Natural killer cell (primary cell): ENCODE measurements around the gene NEK5. TPM values are rescaled to one million over a fixed set of nuclear protein-coding genes. Genes with fewer than 3 reads are reported as not detected.
"Not testable (repeated sequence)": the region's sequence is repeated elsewhere in the genome, so short reads cannot be mapped to it uniquely, and the experiment has no call there.

Experiments used
- ATAC-seq, 3 donors: fragments of 150-1000 bp in 2 of 3; fragments of 200-7000 bp in 1 of 3; cut with Tn5 transposase; 1 replicate in 1 of 3; 2 replicates in 2 of 3; pipeline ENCODE4 v1.10.0; 2021; ENCODE audit warnings: mild to moderate bottlenecking in 2 of 3, moderate library complexity in 2 of 3
- DNase-seq, 2 donors: peaks; one replicate each; pipeline versions ENCODE4 v3.0.0 to v3.0.0-alpha.2; 2013 to 2021; ENCODE audit warnings: mixed read lengths in 1 of 2
- H3K27ac ChIP-seq: one replicate; pipeline ENCODE4 v1.5.1; 2013; ENCODE audit warnings: mild to moderate bottlenecking, low read length
- H3K27me3 ChIP-seq: one replicate; pipeline ENCODE4 v1.6.1; 2013; ENCODE audit warnings: low read length; ENCODE audit not compliant: control insufficient read depth, insufficient read depth
- H3K36me3 ChIP-seq: one replicate; pipeline ENCODE4 v1.6.1; 2013; ENCODE audit warnings: low read length; ENCODE audit not compliant: control insufficient read depth, insufficient read depth
- H3K4me1 ChIP-seq: one replicate; pipeline ENCODE4 v1.6.1; 2013; ENCODE audit warnings: low read length; ENCODE audit not compliant: control insufficient read depth, insufficient read depth
- H3K4me3 ChIP-seq: one replicate; pipeline ENCODE4 v1.5.1; 2013; ENCODE audit warnings: low read length
- H3K9me3 ChIP-seq: one replicate; pipeline ENCODE4 v1.6.1; 2013; ENCODE audit warnings: low read length; ENCODE audit not compliant: control insufficient read depth, insufficient read depth
- H3K27ac Mint-ChIP-seq, 2 donors: one replicate each; pipeline ENCODE4 v1.8.0; 2022; ENCODE audit warnings: mild to moderate bottlenecking in 2 of 2, mixed read lengths in 2 of 2, moderate library complexity in 1 of 2
- H3K27me3 Mint-ChIP-seq, 2 donors: one replicate each; pipeline ENCODE4 v1.8.0; 2022; ENCODE audit warnings: low read depth in 2 of 2, mixed read lengths in 2 of 2
- H3K36me3 Mint-ChIP-seq: one replicate; pipeline ENCODE4 v1.8.0; 2022; ENCODE audit warnings: mixed read lengths
- H3K4me1 Mint-ChIP-seq, 2 donors: one replicate each; pipeline ENCODE4 v1.8.0; 2022; ENCODE audit warnings: mixed read lengths in 2 of 2
- H3K4me3 Mint-ChIP-seq: one replicate; pipeline ENCODE4 v1.8.0; 2022; ENCODE audit warnings: mild to moderate bottlenecking, moderate library complexity, mixed read lengths
- H3K9me3 Mint-ChIP-seq, 2 donors: one replicate each; pipeline ENCODE4 v1.8.0; 2022; ENCODE audit warnings: mixed read lengths in 2 of 2
- WGBS: methylation state at CpG from one replicate; pipeline ENCODE4 v1.1.7; 2013; ENCODE audit warnings: missing lambda C conversion rate; ENCODE audit not compliant: insufficient coverage; 5-methylcytosine and 5-hydroxymethylcytosine counted together
- intact Hi-C: fragments of 100-400 bp; cut with micrococcal nuclease; formaldehyde crosslinking; loops from one replicate; pipeline ENCODE4 v1.14.2; 2022
- total RNA-seq, 4 donors: library from RNA; stranded (reverse); fragments of 120-200 nt in 1 of 4; gene quantifications; one replicate each; pipeline versions ENCODE4 v1.2.3 to v1.2.4, GENCODE V29; 2013 to 2022
- TF ChIP-seq, protein P1 (sequence below): fragments of 200-600 bp; IDR thresholded peaks from one replicate; pipeline ENCODE4 v1.8.0; 2022; ENCODE audit warnings: antibody characterized with exemption

NEK5 gene
- total RNA-seq, 3 donors from 2014 or later (not counting 1 experiment from before 2014, with no cell fraction given), result 0.13 TPM; not detected in 2

- DNase-seq (peak in 1 of 2 donors; percentile 26), ATAC-seq (peak in 1 of 3 donors; percentile 44)
- no peak overlapping the region for H3K27ac Mint-ChIP-seq
- Histone ChIP-seq H3K4me3 (no peak overlapping the region), H3K27me3 (peaks cover 2% of the 10 kb centered on the region), H3K27ac (no peak overlapping the region), H3K4me1 (no peaks in the 10 kb centered on the region), H3K36me3 (no peaks in the 10 kb centered on the region), H3K9me3 (peaks cover 14% of the 10 kb centered on the region)
- peaks cover 0 to 4% of the 10 kb centered on the region in 2 donors for H3K4me1 Mint-ChIP-seq
- H3K27me3 Mint-ChIP-seq, result peaks cover 18 to 31% of the 10 kb centered on the region in 2 donors
- peaks cover 0 to 4% of the 10 kb centered on the region in 2 donors for H3K9me3 Mint-ChIP-seq
- TF ChIP-seq, protein P1, sequence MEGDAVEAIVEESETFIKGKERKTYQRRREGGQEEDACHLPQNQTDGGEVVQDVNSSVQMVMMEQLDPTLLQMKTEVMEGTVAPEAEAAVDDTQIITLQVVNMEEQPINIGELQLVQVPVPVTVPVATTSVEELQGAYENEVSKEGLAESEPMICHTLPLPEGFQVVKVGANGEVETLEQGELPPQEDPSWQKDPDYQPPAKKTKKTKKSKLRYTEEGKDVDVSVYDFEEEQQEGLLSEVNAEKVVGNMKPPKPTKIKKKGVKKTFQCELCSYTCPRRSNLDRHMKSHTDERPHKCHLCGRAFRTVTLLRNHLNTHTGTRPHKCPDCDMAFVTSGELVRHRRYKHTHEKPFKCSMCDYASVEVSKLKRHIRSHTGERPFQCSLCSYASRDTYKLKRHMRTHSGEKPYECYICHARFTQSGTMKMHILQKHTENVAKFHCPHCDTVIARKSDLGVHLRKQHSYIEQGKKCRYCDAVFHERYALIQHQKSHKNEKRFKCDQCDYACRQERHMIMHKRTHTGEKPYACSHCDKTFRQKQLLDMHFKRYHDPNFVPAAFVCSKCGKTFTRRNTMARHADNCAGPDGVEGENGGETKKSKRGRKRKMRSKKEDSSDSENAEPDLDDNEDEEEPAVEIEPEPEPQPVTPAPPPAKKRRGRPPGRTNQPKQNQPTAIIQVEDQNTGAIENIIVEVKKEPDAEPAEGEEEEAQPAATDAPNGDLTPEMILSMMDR, result no peak
- 85% methylated on average over 1 of the region's 1 CpG for WGBS
- no peak overlapping the region for H3K4me3 Mint-ChIP-seq
- H3K36me3 Mint-ChIP-seq, result peaks cover 12% of the 10 kb centered on the region
- intact Hi-C loops, result no loop called here
Observed at GRCh38 chr13:52070929-52071523, 57.8 kb downstream of the NEK5 start.

DNA sequence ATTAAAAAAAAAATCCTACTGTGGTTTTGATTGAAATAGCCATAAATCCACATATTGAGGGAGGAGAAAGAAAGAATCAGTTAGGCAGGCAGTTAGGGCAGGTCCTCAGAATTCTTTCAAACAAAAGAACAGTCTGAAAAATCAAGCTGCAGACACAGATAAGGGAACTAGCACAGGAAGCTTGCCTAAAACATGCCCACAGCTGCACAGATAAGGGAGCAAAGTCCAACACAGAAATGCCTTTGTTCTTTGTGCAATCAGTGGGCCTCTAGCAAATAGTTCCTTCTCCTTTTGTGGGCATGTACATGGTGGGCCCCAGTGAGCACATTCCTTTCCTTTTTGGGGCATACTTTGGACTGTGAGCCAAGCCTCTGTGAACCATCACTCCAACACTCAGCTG, 61.6 kb downstream of the NEK5 start:
- Histone ChIP-seq H3K4me1 (no peaks in the 10 kb centered on the region), H3K4me3 (no peak overlapping the region), H3K27me3 (peaks cover 2% of the 10 kb centered on the region), H3K36me3 (no peaks in the 10 kb centered on the region), H3K27ac (no peak overlapping the region), H3K9me3 (peaks cover 17% of the 10 kb centered on the region)
- Mint-ChIP-seq H3K4me3 (no peak overlapping the region), H3K9me3 (peaks cover 0 to 4% of the 10 kb centered on the region in 2 donors), H3K27me3 (peaks cover 12 to 15% of the 10 kb centered on the region in 2 donors), H3K36me3 (peaks cover 12% of the 10 kb centered on the region), H3K4me1 (peaks cover 0 to 4% of the 10 kb centered on the region in 2 donors), H3K27ac (no peak overlapping the region)
- intact Hi-C loops, result no loop called here
- DNase-seq, result peak in 1 of 2 donors; percentile 3
- no peak for ATAC-seq
- TF ChIP-seq, protein P1, result no peak

DNA sequence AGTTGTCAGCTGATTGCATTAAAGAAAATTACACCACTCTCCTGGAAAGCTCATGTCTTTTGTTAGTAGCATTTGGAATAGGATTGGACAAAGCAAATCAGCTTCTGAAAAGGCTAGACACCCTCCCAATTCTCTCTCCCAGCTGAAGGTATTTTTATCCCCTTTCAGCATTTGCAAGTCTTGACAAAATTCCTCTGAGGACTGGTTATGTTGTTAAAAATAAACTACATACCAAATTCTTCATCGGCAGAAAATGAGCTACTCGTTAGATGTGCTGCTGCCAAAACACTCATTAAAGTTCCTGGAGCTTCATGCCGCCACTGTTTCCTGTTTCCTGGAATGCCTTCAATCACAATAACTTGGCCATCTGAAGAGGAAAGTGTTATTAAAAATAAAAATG, 67.3 kb downstream of the NEK5 start:
- Histone ChIP-seq H3K27ac (no peak overlapping the region), H3K27me3 (no peaks in the 10 kb centered on the region), H3K9me3 (peaks cover 3% of the 10 kb centered on the region), H3K4me1 (no peaks in the 10 kb centered on the region), H3K36me3 (no peaks in the 10 kb centered on the region), H3K4me3 (no peak overlapping the region)
- ATAC-seq, result no peak
- H3K27ac Mint-ChIP-seq, result no peak overlapping the region
- no peaks in the 10 kb centered on the region for H3K27me3 Mint-ChIP-seq
- H3K4me3 Mint-ChIP-seq, result no peak overlapping the region
- H3K4me1 Mint-ChIP-seq, result no peaks in the 10 kb centered on the region
- DNase-seq, result no peak
- H3K9me3 Mint-ChIP-seq, result peaks cover 0 to 3% of the 10 kb centered on the region in 2 donors
- TF ChIP-seq, protein P1, result no peak
- H3K36me3 Mint-ChIP-seq, result no peaks in the 10 kb centered on the region
- 55% methylated on average over 3 of the region's 3 CpGs for WGBS
- intact Hi-C loops, result no loop called here

DNA sequence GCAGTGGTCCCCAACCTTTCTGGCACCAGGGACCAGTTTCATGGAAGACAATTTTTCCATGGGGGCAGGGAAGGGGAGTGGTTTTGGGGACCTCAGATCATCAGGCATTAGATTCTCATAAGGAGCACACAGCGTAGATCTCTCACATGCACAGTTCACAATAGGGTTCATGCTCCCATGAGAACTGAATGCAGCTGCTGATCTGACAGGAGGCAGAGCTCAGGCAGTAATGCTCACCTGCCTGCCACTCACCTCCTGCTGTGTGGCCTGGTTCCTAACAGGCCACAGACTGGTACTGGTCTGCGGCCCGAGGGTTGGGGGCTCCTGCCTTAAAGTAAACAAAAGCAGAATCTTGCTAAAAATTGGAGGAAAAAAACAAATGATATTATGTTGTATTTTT, 67.8 kb downstream of the NEK5 start:
- 89% methylated on average over 3 of the region's 3 CpGs for WGBS
- DNase-seq, H3K9me3 Mint-ChIP-seq, H3K4me1 Mint-ChIP-seq, H3K36me3 Mint-ChIP-seq, H3K27me3 ChIP-seq, H3K27ac Mint-ChIP-seq, intact Hi-C loops, H3K4me3 Mint-ChIP-seq, ATAC-seq, H3K27me3 Mint-ChIP-seq, H3K27ac ChIP-seq, H3K4me1 ChIP-seq, H3K36me3 ChIP-seq, H3K4me3 ChIP-seq, H3K9me3 ChIP-seq: not testable (repeated sequence)
